ENCODE measurements around the gene MRPL30.
"Not testable (repeated sequence)": the region's sequence is repeated elsewhere in the genome, so short reads cannot be mapped to it uniquely, and the experiment has no call there.

Gene MRPL30

DNA sequence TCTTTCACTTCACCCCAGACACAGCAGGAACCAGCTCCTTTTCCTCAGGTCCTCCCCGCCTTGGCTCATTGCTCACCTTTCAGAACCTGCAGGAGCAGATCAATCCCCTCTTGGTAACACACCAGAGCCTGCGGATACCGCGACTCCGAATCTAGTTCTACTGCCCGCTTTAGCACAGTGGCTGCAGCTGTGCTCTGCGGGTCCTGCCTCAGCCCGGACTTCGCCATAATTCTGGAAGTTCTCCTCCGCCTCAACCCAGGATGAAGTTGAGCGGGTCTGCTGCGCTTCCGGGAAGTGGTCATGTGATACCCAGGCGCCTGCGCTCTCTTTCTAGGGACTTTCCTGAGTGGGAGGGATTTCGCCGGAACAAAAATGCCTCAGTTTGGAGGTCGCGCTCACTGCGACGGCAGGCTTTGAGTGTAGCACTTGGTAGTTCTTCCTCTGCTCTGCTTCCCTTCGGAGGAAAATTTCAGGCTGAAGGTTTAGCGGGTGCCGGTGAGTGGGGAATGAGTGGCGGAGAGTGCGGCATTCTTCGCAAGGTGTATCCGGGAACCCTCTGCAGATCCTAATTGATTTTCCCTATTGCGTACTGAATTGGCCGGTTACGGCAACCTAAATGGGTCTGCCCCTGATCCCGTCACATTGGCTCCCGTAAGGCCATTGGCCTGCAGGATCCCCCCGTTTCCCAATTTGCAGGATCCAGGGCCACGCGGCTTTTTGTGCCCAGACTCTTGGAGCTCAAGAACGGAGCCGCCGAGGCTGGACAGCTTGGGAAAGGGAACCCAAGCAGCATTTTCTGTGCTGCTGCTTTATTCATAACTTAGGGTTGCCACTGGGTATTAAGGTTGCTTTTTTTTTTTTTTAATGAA lies at the start of gene MRPL30, which contains the start of gene MITD1:
MRPL30 (plus strand) TSS at position 430 of the 869 bp plus-strand sequence. CDS start 5,020 bp downstream, outside the sequence.
MITD1 (minus strand) TSS at position 304 of the 869 bp plus-strand sequence; CDS start at position 227, 77 bp downstream.
- DNase-seq = peak; percentile 95

DNA sequence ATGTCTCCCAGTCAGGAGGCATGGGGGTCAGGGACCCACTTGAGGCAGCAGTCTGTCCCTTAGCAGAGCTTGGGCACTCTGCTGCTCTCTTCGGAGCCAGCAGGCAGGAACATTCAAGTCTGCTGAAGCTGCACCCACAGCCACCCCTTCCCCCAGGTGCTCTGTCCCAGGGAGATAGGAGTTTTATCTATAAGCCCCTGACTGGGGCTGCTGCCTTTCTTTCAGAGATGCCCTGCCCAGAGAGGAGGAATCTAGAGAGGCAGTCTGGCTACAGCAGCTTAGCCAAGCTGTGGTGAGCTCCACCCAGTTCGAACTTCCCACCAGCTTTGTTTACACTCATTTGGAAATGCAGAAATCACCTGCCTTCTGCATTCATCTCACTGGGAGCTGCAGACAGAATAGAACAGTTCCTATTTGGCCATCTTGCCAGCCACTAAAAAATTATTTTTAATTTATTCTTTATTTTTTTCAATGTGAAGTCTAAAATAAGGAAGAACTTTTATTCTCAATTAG lies 45.9 kb upstream of the MRPL30 start:
- DNase-seq = not testable (repeated sequence)

DNA sequence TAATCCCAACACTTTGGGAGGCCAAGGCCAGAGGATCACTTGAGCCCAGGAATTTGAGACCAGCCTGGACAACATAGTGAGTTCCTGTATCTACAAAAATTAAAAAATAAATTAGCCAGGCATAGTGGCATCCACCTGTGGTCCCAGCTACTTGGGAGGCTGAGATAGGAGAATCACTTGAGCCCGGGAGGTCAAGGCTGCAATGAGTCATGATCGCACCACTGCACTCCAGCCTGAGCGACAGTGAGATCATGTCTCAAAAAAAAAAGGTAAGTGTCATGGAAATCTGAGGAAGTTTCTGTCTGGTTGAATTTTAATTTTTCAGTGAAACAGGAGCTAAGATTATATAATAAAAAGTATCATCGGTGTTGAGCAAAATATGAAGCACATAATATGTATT lies 42.0 kb upstream of the MRPL30 start:
- DNase-seq = no peak

DNA sequence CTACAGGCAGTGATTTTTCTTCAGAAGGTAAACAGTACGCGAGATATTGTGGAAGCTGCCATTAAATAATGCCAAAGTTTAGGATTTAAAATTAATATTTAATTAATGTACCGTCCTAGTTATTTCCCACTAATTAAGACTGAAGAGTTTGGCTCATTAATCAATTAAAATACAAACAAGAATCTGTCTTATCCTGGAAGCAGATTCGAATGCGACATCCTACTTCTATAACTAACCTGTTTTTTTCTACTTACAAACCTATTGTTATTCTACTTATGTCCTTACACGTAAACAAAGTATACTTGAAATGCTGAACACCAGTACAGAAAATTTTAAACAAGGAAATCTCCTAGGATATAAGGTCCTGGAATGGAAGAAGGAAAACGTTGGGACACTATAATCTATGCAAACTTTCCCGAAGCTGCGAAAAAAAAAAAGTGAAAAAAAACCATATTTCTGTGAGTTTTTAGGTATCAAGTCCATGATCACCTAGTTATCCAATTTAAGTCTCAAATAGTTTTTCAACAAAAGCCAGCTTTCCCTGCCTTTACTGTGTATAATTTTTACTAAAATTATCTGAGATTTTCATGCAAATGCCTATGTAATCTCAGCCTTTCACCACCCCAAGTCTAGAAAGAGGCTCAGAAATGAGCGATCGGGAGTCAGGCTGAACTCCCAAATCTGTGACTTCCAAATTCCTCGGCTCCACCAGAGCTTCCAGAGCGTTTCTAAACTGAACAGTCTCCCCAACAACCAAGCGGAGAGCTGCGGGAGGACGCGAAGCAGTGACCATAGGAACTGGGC lies 40.7 kb upstream of the MRPL30 start:
- DNase-seq = no peak

DNA sequence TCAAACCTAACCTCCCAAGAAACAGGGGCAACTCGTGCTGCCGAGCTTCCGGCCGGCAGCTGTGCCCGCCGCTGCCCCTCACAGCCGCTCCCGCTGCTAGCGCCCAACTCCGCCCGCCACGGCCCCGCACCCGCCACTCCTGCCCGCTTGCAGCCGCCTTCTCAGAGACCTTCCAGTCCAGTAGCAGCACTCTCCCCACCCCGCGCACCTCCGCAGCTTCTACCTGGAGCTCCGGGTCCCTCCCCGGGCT lies 40.2 kb upstream of the MRPL30 start:
- no peak for DNase-seq

DNA sequence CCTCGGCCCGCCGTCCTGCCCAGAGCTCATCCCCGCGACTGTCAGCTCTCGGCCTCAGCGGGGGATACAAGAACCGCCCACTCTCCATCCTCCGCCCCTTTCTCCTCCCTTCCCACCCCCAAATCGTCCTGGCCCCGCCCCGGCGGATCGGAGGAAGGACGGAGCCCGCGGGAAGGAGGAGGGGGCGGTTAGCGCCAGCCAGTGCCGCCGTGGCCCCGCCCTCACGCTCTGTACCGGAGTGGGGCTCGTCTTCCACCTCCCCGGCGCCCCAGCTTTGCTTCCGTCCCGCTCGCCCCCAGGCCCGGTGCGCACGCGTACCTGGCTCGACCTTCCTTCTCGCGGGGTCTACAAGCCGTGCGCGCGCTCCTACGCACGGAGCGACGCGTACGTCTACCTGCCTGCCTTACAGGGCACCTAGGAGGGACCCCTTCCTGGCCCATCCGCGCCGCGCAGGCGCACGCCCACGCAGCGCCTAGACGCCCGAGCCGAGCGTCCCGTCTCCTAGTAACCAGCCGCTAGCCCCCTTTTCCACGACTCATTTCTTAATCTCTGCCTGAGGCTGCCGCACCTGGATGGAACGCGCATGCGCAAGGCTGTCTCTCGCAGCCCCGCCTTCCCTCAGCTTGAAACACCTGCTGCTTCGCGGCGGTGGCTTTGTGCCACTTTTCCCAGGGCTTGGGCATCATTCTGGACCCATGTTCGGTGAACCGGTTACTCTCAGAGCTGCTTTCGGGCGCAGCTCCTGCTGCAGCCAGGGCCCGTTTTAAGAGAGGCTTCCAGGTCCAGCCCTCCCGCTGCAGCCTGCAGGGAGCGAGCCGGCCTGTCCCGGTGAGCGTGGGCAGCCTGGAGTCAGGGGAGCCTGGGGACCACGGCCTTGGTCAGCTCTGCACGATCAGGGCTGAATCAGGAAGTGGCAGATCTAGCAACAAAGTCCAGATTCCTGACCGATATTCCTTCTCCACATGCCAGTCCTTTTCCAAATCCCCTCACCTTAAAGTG lies 39.6 kb upstream of the MRPL30 start, which contains the start of gene C2orf15:
C2orf15 (plus strand) TSS at position 598 of the 999 bp plus-strand sequence. CDS start 8,852 bp downstream, outside the sequence.
- DNase-seq = peak; percentile 96

DNA sequence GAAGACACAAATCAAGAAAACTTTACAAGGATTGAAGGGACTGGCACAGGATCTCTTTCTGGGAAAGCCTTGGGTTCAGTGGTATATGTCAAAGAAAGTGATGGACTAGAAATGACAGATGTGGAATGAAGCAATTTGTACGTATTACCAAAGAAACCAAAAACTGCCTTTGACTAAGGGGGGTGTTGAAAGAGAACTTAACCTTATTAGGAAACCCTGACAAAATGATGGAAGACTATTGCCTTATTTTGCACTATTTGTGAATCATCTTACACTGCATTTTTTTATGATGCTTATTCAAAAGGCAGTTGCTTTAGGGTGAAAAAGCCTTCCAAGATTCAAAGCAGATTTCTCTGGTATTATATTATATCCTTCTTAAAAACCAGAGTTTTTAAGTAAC lies 30.3 kb upstream of the MRPL30 start:
- DNase-seq = no peak

DNA sequence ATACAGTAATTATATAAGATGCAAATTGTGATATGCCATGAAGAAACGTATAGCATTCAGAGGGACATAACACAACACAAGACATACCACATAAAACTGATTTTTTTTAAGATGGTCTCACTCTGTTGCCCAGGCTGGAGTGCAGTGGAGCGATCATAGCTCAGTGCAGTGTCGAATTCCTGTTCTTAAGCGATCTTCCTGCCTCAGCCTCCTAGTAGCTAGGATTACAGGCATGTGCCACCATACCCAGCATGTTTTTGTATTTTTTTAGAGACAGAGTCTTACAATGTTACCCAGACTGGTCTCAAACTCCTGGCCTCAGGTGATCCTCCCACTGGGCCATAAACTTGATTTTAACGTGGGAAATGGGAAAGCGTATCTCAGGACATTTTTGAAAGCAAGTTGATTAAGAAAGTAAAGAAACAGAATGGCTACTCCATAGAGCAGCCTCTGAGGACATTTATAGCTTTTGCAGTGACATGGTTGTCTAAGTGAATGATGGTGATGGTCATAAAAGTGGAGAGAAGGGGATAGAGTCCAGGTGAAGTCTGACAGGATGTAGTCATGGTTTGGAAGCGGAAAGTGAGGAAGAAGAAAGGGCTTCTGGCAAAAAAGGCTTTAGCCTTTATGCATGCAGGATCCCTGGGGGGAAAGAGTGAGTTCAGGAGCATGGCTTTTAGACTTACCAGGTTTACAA lies 28.6 kb upstream of the MRPL30 start:
- DNase-seq = no peak

DNA sequence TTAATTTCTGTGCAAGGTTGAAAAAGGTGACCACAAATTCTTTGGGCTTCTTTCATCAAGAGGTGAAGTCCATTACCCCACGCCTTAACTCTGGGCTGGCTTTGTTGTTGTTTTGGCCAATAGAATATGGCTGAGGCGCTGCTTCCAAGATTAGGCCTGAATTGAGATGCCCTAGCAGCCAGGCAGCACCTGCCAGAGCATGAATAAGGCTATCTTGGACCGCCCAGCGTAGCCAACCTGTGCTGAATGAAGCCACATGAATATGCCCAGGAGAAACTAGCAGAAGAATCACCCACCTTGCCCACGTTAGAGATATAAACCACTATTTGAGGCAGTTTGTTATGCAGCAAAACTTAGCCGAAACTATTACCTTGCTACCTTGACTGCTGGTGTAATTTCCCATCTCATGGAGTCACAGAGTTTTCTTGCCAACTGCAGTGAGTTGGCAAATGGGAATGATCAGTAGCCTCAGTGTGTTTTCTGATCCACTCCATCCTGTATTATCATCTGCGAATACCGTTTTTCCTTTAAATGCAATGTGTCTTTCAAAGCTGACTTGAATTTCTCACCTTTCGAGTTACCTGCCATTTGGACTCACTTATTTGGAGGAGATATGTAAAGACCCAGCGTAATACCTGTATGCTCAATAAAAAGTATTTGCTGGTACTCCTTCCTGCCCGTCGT lies 26.9 kb upstream of the MRPL30 start:
- DNase-seq = peak; percentile 25

DNA sequence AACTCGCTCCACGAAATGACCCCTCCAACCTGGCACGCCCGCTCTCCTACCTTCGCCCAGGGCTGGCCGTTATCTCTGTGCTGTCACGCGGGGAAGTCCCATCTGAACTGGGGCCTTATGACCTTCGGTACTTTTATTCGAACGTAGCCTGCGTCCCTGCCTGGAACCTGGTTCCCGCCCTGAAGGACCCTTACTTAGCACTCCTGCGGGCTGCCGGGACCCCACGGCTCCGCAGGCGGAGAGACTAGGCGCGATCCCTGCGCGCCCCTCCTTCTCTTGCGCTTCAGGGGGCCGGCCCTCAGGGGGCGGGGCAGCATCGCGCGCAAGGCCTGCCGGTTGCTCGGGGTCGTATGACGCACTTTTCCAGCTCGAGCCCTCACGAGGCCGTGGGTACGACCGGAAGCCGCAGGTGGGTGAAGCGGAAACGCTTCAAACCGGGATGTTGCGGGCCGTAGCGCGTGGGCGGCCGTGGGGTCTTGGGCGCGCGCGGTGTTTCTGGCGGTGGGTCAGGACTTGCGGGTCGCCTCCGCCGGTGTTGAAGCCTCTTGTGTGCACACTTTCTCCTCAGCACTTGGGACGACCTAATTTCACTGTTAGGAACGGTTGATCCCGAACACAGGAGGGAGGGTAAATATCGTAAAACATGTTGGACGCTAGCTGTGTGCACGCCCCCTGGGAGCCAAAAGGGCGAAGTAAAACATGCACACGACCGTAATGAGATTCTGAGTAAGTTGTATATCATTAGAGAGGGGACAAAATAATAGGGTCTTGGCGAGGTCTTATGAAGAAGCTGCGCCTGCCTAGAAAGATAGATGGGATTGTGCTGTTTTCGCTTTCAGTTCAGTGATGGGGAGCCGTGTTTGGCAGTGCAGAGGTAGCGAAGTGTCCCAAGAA lies 26.1 kb upstream of the MRPL30 start, which contains the start of the genes LIPT1 and TSGA10:
LIPT1 (plus strand) TSS at position 325 of the 894 bp plus-strand sequence. CDS start 6,991 bp downstream, outside the sequence.
TSGA10 (minus strand) TSS at position 300 of the 894 bp plus-strand sequence. CDS start 45,503 bp downstream, outside the sequence.
- DNase-seq = peak; percentile 94

DNA sequence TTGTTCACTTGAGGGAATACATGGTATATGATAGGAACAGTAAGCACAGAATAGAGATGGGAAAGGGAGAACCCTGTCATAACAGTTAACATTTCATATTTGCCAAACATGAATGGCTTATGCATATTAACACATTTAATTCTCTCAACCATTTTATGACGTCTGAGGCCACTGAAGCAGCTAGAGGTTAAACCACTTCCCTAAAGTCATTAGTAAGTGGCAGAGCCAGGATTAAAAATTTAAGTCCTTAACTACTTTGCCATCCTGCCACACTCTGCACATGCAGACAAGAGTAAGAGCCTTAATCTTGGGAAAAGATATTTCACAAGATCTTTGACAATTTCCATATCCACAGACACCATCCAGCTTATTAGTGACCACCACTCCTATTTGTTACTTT lies 24.1 kb upstream of the MRPL30 start:
- no peak for DNase-seq

DNA sequence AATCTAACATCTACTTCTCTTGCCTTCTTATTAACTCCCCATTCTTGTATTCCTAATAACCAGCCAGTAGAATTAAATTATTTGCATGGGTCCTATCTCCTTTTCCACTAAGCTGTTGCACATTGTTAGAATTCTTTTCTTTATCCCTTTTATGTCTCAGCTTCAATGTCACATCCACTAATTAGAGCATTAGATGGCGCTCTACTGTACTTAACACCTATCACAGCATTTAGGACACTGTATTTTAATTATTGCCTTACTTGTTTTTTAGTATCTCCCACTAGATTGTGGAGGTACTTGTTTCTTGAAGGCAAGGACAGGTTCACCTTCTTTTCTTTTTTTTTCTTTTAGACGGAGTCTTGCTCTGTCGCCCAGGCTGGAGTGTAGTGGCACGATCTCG lies 22.4 kb upstream of the MRPL30 start:
- no peak for DNase-seq

DNA sequence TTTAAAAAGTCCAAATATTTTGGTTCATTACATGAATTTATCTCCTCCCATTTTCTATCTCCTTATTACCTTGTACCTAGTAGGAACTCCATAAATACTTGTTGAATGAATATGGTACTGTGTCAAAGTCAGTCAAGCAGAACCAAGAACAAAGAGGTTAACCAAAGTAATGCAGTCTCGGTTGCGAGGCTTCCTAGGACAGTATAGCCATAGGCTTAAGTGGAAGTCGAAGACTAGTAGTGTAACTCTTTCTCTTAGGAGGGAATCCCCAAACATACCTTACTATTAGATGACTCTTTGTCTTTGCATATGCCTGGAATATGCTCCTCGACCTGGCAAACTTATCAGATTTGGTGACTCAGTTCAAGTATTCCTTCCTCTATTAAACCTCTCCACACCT lies 21.4 kb upstream of the MRPL30 start:
- no peak for DNase-seq

DNA sequence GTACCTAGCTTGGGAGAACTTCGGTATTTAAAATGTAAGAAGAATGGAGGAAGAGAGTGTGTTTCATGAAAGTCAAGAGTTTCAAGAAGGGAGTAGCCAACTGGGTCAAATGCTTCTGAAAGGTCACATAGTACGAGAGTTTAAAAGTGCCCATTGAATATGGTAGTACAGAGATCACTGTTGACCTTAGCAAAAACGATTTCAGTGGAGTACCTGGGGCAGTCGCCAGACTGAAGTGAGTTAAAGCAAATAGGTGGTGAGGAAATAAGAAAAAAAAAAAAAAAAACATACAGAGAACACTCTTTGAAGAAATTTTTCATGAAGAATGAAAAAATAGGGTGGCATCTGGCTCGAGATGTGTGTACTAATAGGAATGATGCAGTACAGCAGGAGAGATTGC lies 14.8 kb upstream of the MRPL30 start:
- DNase-seq = no peak

DNA sequence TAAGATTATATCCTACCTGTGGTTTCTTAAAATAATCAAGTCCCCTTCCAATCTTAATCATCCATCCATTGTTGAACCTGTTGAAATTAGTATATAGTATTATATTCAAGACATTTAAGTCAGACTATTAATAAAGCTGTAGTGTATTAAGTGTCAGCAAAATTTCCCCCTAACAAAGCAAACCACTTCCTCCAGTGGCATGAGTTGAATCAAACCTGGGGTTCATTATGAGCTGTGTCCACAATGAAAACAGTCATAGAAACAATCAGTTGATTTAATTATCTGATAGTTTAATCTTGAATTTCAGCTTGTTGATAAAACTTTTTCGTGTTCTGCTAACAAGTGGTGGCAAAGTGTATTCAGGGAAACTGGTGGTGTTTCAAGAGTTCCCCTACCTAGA lies 11.4 kb upstream of the MRPL30 start:
- no peak for DNase-seq

DNA sequence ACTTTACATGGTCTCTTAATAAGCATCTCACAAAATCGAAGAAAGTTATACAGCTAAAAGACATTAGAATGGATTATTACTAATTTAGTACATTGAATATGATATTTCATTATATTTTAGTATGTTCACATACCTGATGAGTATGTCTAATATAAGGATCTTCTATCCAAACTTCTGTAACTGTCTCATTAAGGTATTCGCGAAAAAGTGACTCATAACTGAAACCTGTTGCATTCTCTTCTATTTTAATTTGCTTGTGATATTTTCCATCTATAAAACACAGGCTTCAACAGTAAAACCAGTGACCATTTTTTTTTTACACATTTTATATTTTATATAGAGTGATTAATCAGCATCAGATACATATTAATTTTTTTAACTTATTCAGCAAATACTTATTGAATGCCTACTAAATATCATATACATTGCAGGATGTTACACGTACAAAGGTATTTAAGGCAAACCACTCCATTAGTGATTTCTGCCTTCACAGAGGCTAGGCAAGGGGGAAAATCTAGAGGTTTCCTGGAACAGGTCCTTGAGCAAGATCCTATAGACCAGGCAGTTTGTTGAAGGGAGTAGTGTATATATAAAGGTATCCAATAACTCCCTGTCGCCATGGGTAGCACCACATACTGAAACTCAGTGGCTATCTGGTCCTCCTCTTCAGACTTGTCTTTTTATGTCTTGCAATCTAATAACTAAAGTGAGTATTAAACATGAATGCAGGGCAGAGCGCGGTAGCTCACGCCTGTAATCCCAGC lies 9.4 kb upstream of the MRPL30 start:
- no peak for DNase-seq

DNA sequence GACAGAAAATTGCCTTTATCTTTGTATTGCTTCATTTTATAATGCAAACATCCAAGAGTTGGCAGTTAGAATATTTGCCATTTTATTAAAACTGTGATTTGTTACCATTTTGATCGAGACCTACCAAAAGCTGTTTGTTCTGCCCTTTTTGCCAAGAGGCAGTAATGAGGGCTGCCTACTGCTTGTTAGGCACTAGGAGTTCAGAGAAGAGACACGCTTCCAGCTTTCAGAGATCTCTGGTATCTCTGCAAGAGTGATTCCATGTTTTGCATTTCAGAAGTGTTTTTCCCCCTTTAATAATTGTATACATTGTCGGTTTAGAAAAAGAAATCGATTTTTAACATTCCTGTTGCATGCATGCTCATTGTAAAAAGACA lies 628 bp downstream of the MRPL30 start:
- DNase-seq = peak; percentile 19

DNA sequence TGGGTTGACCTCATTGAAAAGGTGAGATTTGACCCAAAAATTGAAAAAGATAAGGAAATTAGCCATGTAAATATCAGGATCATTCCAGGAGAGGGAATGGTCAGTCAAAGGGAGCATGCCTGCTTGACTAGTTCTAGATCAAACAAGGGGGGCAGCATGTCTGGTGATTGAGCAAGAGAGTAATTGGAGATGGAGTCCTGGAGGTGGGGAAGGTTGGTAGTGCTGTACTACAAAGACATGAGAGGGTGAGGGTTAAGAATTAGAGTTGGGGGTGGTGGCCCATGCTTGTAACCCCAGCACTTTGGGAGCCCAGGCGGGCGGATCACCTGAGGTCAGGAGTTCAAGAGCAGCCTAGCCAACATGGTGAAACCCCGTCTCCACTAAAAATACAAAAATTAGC lies 2.0 kb downstream of the MRPL30 start:
- DNase-seq = no peak

DNA sequence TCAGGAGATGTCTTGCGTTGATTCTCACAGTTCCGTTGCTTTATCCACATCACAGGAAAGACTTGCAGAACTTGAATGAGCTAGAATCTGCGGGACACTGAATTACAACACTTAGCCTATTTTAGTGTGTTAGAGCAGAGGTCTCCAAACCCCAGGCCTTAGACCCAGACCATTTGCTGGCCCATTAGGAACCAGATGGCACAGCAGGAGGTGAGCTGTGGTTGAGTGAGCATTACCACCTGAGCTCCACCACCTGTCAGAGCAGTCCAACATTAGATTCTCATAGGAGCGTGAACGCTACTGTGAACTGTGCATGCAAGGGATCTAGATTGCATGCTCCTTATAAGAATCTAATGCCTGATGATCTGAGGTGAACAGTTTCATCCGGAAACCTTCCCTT lies 3.8 kb downstream of the MRPL30 start:
- no peak for DNase-seq
